Measurements from ENCODE around the gene MLKL. TPM values are rescaled to one million over a fixed set of nuclear protein-coding genes. Genes with fewer than 3 reads are reported as not detected.
A peak's percentile ranks its signal among the peaks of the same experiment; 100 is the strongest.
"Not testable (repeated sequence)": the region's sequence is repeated elsewhere in the genome, so short reads cannot be mapped to it uniquely, and the experiment has no call there.

Gene MLKL
- total RNA-seq, 1 experiment from 2014 or later = not detected

- Histone ChIP-seq H3K4me1 (no peaks in the 10 kb centered on the region), H3K27me3 (no peaks in the 10 kb centered on the region), H3K9me3 (replicated peaks) (no peaks in the 10 kb centered on the region), H3K4me3 (peak overlapping the region; percentile 51), H3K27ac (no peak overlapping the region), H3K36me3 (no peaks in the 10 kb centered on the region)
- peak; percentile 83 to 87 for DNase-seq
Measured at GRCh38 chr16:74695450-74696422, 4.9 kb downstream of the MLKL start.

GRCh38 chr16:74691093-74691855, 9.4 kb downstream of the MLKL start:
- H3K4me3 ChIP-seq = no peak overlapping the region
- H3K4me1 ChIP-seq = no peaks in the 10 kb centered on the region
- H3K27ac ChIP-seq = no peak overlapping the region
- no peaks in the 10 kb centered on the region for H3K36me3 ChIP-seq
- no peaks in the 10 kb centered on the region for H3K27me3 ChIP-seq
- no peaks in the 10 kb centered on the region for H3K9me3 ChIP-seq (replicated peaks)
- no peak for DNase-seq

GRCh38 chr16:74682556-74682955, 18.1 kb downstream of the MLKL start:
- peaks cover 7% of the 10 kb centered on the region; the same call in 1 of the 2 replicates for H3K4me1 ChIP-seq
- H3K27me3 ChIP-seq = no peaks in the 10 kb centered on the region
- no peaks in the 10 kb centered on the region for H3K36me3 ChIP-seq
- H3K9me3 ChIP-seq (replicated peaks) = no peaks in the 10 kb centered on the region
- no peak overlapping the region for H3K4me3 ChIP-seq
- H3K27ac ChIP-seq = no peak overlapping the region
- DNase-seq = no peak

GRCh38 chr16:74680681-74681080, 20.0 kb downstream of the MLKL start:
- no peaks in the 10 kb centered on the region for H3K9me3 ChIP-seq (replicated peaks)
- H3K36me3 ChIP-seq = no peaks in the 10 kb centered on the region
- no peaks in the 10 kb centered on the region for H3K27me3 ChIP-seq
- peaks cover 7% of the 10 kb centered on the region; the same call in 1 of the 2 replicates for H3K4me1 ChIP-seq
- DNase-seq = no peak
- no peak overlapping the region for H3K4me3 ChIP-seq
- no peak overlapping the region for H3K27ac ChIP-seq

GRCh38 chr16:74679983-74680382, 20.7 kb downstream of the MLKL start:
- H3K27me3 ChIP-seq = no peaks in the 10 kb centered on the region
- DNase-seq = peak; percentile 19 to 46
- no peaks in the 10 kb centered on the region for H3K36me3 ChIP-seq
- H3K9me3 ChIP-seq (replicated peaks) = no peaks in the 10 kb centered on the region
- peaks cover 7% of the 10 kb centered on the region; the same call in 1 of the 2 replicates for H3K4me1 ChIP-seq
- H3K4me3 ChIP-seq = no peak overlapping the region
- no peak overlapping the region for H3K27ac ChIP-seq

- no peak overlapping the region for H3K4me3 ChIP-seq
Measured at GRCh38 chr16:74677868-74678267, 22.8 kb downstream of the MLKL start.

GRCh38 chr16:74673876-74674275, 26.8 kb downstream of the MLKL start:
- Histone ChIP-seq H3K9me3 (replicated peaks) (no peaks in the 10 kb centered on the region), H3K27ac (no peak overlapping the region), H3K36me3 (no peaks in the 10 kb centered on the region), H3K4me1 (no peaks in the 10 kb centered on the region), H3K27me3 (no peaks in the 10 kb centered on the region), H3K4me3 (no peak overlapping the region)
- DNase-seq = no peak

More at GRCh38 chr16:74677868-74678267, 22.8 kb downstream of the MLKL start:
- H3K4me1 ChIP-seq = peaks cover 7% of the 10 kb centered on the region; the same call in 1 of the 2 replicates
- no peak overlapping the region for H3K27ac ChIP-seq
- H3K27me3 ChIP-seq = no peaks in the 10 kb centered on the region
- no peaks in the 10 kb centered on the region for H3K36me3 ChIP-seq
- H3K9me3 ChIP-seq (replicated peaks) = no peaks in the 10 kb centered on the region
- DNase-seq = no peak

- not testable (repeated sequence) for H3K4me3 ChIP-seq; H3K9me3 ChIP-seq (replicated peaks); H3K4me1 ChIP-seq; H3K27ac ChIP-seq; H3K27me3 ChIP-seq; DNase-seq
- H3K36me3 ChIP-seq = peaks cover 13% of the 10 kb centered on the region
Measured at GRCh38 chr16:74668877-74669276, 31.8 kb downstream of the MLKL start.

GRCh38 chr16:74667255-74667700, 33.4 kb downstream of the MLKL start:
- no peak for DNase-seq
- Histone ChIP-seq H3K9me3 (replicated peaks) (0 out of 2 replicates have a peak, but pooled peaks cover 3% of the 10 kb centered on the region), H3K27ac (peak overlapping the region; percentile 94), H3K4me3 (peak overlapping the region; percentile 93), H3K27me3 (no peaks in the 10 kb centered on the region), H3K36me3 (peaks cover 23% of the 10 kb centered on the region), H3K4me1 (no peaks in the 10 kb centered on the region)

GRCh38 chr16:74666425-74667254, 34.0 kb downstream of the MLKL start, which contains the start of gene RFWD3:
RFWD3 (minus strand) TSS chr16:74666877; CDS start chr16:74661449, 5,428 bp downstream.
- Histone ChIP-seq H3K4me1 (no peaks in the 10 kb centered on the region), H3K4me3 (peak within 1 kb of the TSS; percentile 93), H3K36me3 (peaks cover 24% of the 10 kb centered on the region), H3K9me3 (replicated peaks) (0 out of 2 replicates have a peak, but pooled peaks cover 3% of the 10 kb centered on the region), H3K27me3 (no peaks in the 10 kb centered on the region), H3K27ac (peak within 1 kb of the TSS; percentile 94)
- DNase-seq = peak; percentile 96

- Histone ChIP-seq H3K36me3 (peaks cover 29% of the 10 kb centered on the region), H3K4me3 (peak overlapping the region; percentile 93), H3K27ac (peak overlapping the region; percentile 94), H3K4me1 (no peaks in the 10 kb centered on the region), H3K9me3 (replicated peaks) (0 out of 2 replicates have a peak, but pooled peaks cover 3% of the 10 kb centered on the region), H3K27me3 (no peaks in the 10 kb centered on the region)
- no peak for DNase-seq
Measured at GRCh38 chr16:74666010-74666421, 34.6 kb downstream of the MLKL start.

- no peak overlapping the region for H3K4me3 ChIP-seq
- DNase-seq = no peak
- H3K9me3 ChIP-seq (replicated peaks) = no peaks in the 10 kb centered on the region
- no peaks in the 10 kb centered on the region for H3K4me1 ChIP-seq
- H3K27ac ChIP-seq = no peak overlapping the region
- H3K27me3 ChIP-seq = no peaks in the 10 kb centered on the region
- H3K36me3 ChIP-seq = peaks cover 55% of the 10 kb centered on the region
Measured at GRCh38 chr16:74661064-74661463, 39.6 kb downstream of the MLKL start.

- no peak overlapping the region for H3K4me3 ChIP-seq
- no peak overlapping the region for H3K27ac ChIP-seq
- H3K27me3 ChIP-seq = no peaks in the 10 kb centered on the region
- H3K36me3 ChIP-seq = peaks cover 55% of the 10 kb centered on the region
- no peak for DNase-seq
- no peaks in the 10 kb centered on the region for H3K4me1 ChIP-seq
- H3K9me3 ChIP-seq (replicated peaks) = no peaks in the 10 kb centered on the region
Measured at GRCh38 chr16:74660383-74660782, 40.3 kb downstream of the MLKL start.

GRCh38 chr16:74659041-74659440, 41.6 kb downstream of the MLKL start:
- H3K27me3 ChIP-seq = no peaks in the 10 kb centered on the region
- no peaks in the 10 kb centered on the region for H3K9me3 ChIP-seq (replicated peaks)
- no peak overlapping the region for H3K27ac ChIP-seq
- H3K4me3 ChIP-seq = no peak overlapping the region
- DNase-seq = no peak
- H3K4me1 ChIP-seq = no peaks in the 10 kb centered on the region
- H3K36me3 ChIP-seq = peaks cover 50% of the 10 kb centered on the region

Data from SJCRH30 (cell line).